Gastrocnemius medialis (tissue), 4 donors: ENCODE measurements around the gene NUMB.

Experiments
- CTCF ChIP-seq, 5 experiments: fragments of 450-650 bp in 3 of 5; fragments of 200-600 bp in 2 of 5; sonication (generic) in 2 of 5; IDR thresholded peaks in 4 of 5; conservative IDR thresholded peaks in 1 of 5; 1 replicate in 4 of 5; 2 replicates in 1 of 5; pipeline ENCODE4 v1.5.1; 2016 to 2019; ENCODE audit warnings: antibody characterized with exemption in 5 of 5, mild to moderate bottlenecking in 3 of 5, moderate library complexity in 3 of 5
- POLR2A ChIP-seq, 2 donors: fragments of 450-650 bp; IDR thresholded peaks; one replicate each; pipeline ENCODE4 v1.6.1; 2017; ENCODE audit warnings: antibody characterized with exemption in 2 of 2, mild to moderate bottlenecking in 2 of 2, moderate library complexity in 2 of 2

GRCh38 chr14:73460691-73461127 lies 2.4 kb upstream of the NUMB start:
- no peak for TF ChIP-seq CTCF (IDR thresholded peaks at IDR 0.05 in 4 of 5, conservative IDR thresholded peaks at IDR 0.05 in 1 of 5)
- TF ChIP-seq POLR2A (IDR thresholded peaks at IDR 0.05): no peak
